Measurements from ENCODE around the gene CCNY.

DNA sequence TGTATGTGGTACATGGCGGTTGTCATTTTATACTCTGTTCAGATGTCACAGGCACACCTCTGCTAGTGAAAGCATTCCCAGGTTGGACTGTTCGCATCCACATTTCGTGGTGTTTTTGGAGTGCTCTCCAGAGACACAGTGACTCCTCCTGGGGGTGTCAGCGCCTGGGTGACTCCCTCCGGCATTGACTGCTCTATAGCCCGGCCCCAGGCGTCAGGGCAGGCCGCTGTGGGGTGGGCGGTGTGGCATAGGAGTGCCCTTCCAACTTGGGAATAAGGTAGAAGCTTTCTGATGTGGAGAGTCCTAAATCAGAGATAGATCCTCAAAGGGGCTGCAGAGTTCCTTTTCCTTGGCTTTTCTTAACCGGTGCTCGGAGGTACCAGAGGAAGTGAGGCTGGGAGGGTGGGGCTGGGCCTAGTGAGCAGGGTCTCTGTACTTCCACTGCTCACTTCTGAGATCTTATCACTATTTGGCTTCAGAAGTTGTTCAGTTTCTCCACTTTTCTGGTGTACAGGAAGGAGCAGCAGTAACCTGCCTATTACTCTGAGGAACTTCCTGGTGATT lies 32.3 kb downstream of the CCNY start:
- TF ChIP-seq, protein P1, sequence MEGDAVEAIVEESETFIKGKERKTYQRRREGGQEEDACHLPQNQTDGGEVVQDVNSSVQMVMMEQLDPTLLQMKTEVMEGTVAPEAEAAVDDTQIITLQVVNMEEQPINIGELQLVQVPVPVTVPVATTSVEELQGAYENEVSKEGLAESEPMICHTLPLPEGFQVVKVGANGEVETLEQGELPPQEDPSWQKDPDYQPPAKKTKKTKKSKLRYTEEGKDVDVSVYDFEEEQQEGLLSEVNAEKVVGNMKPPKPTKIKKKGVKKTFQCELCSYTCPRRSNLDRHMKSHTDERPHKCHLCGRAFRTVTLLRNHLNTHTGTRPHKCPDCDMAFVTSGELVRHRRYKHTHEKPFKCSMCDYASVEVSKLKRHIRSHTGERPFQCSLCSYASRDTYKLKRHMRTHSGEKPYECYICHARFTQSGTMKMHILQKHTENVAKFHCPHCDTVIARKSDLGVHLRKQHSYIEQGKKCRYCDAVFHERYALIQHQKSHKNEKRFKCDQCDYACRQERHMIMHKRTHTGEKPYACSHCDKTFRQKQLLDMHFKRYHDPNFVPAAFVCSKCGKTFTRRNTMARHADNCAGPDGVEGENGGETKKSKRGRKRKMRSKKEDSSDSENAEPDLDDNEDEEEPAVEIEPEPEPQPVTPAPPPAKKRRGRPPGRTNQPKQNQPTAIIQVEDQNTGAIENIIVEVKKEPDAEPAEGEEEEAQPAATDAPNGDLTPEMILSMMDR (IDR thresholded peaks at IDR 0.05) = no peak
- no peak for TF ChIP-seq POLR2AphosphoS5 (IDR thresholded peaks at IDR 0.05)

All from prostate gland (tissue), 2 donors.